GM19239 (cell line): ENCODE results near the gene DAPP1.

Source experiments
- DNase-seq: peaks from one replicate; pipeline ENCODE4 v3.0.0; 2011; ENCODE audit warnings: low spot score; ENCODE audit not compliant: insufficient read length
- FAIRE-seq: peaks from 2 replicates; lab custom pipeline; 2011; peaks lifted over from hg19 to GRCh38; lab: Jason Lieb, UNC

Gene DAPP1

DNA sequence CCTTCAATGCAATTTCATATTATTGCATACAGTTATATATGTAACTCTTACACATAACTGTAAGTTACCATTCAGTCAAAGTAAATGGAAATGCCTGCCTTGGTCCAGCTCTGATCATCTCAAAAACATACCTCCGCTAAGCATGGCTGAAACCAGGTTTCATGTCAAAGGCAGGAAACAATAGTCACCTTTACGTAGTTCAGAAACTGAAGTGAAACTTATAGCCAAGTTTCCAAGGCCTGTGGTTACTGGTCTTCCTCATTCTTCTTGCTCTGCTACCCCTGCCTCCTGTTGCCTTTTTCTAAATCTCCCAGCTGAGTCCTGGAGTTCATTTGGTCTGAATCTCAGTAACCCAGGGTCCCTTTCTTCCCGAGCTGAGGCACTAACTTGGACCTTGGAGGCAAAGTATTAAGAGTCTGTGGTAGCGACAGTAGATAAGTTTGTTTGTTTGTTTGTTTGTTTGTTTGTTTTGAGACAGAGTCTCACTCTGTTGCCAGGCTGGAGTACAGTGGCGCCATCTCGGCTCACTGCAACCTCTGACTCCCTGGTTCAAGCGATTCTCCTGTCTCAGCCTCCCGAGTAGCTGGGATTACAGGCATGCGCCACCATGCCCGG lies 30.8 kb downstream of the DAPP1 start:
- FAIRE-seq (peak; percentile 99), DNase-seq (peak; percentile 17)

DNA sequence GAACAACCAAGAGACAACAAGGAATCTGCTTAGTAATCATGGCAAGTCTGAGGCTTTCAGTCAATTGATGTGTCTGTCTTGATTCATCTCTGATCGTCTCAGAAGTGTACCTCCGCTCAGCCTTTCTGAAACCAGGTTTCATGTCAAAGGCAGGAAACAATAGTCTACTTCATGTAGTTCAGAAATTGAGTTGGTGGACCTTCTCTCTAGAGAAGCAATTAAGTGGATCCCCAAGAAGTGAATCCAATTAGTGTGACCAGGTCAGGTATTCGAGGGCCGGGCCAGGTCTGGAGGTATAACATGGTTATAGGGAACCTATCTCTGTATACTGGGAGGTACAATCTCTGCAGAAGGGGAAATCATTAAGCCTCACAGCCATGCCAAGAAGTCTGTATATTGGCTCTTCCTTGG lies 32.0 kb downstream of the DAPP1 start:
- DNase-seq (no peak), FAIRE-seq (peak; percentile 99)

DNA sequence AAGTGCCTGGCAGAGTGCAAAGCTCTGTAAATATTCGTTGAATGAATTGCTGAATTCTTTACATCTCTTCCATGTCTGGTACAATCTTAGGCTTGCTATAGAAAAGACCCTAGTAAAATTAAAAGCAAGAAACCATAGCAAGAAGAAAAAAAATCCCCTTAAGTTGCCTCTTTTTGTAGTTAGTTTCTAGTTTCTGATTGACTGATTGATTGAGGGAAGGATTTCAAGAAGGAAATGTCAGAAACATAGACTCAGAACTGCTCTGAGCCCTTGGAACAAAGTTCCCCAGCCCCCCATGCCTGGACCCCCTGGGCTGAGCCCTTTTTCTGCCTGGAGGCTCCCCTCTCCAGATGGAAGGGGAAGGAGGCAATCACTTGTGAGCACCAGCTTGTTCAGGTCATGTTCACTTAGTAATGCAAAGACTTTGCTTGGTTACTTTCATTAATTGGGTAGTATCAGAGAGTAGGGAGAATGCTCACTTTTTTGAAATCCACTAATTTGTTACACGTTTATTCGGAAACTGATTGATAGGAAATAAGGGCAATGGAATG lies 35.6 kb downstream of the DAPP1 start:
- DNase-seq: no peak
- FAIRE-seq: peak; percentile 93

DNA sequence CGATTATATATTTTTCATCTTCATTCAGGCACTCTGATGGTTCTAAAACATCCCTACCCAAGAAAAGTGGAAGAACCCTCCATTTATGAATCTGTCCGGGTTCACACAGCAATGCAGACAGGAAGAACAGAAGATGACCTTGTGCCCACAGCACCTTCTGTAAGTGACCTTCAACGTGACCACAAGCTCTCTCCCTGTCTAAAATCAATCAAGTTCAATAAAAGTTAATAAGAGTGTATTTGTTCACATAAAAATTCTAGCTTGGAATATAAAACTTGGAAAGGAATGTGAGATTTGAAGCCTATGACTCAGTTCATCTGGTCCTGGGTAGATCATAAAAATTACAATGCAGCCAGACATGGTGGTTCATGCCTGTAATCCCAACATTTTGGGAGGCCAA lies 36.6 kb downstream of the DAPP1 start:
- FAIRE-seq (no peak), DNase-seq (no peak)

DNA sequence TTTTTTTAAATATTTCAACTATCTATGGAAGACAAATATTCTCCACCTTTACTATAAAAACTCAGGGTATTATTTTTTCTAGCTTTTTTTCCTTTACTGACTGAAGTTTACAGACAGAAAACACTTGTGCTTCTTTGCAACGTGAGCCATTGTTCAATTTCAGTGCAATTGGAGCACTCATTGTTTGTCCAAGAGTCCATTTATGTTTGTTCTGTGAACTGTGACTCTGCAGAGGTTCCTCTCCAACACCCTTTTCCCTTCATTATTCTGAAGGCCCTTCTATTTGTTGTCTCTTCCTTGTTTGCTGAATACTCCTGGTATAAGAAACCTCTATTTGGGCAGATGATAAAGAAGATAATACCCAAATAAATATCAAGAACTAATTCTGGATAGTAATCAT lies 37.4 kb downstream of the DAPP1 start:
- no peak for FAIRE-seq
- no peak for DNase-seq

DNA sequence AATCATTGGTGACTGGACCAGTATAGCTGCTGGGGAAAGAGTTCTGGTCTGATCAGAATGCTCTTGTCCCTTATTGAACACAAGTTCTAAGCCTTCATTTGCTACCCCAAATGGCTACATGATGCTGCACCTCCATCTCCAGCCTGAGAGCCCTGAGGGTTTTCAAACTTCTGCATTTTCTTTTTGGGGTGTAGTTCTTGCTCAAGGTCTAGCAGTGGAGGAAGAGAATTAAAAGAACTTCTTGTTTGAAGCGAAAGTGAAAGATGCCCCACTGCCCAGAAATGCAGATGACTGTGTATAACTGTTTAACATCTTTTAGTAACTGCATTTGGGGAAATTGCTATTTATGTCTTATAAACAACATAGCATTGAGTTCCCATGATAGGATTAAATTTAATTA lies 39.1 kb downstream of the DAPP1 start:
- DNase-seq (no peak), FAIRE-seq (peak; percentile 94)

DNA sequence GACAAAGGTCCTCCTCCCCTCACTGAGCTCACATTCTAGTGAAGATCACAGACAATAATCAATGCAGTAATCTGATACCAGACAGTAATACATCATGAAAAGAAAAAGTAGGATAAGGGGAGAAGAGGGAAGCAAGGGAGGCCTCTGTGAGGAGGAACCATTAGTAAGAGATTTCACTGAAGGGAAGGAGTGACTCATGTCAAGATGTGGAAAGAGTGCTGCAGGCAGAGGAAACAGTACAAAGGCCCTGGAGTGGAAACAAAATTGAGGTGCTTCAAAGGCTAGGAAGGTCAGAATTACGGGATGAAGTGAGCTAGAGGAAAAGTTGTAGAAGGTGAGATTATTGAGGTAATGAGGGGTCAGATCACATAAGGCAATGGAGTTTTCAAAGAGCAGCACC lies 39.5 kb downstream of the DAPP1 start:
- DNase-seq: no peak
- FAIRE-seq: no peak

DNA sequence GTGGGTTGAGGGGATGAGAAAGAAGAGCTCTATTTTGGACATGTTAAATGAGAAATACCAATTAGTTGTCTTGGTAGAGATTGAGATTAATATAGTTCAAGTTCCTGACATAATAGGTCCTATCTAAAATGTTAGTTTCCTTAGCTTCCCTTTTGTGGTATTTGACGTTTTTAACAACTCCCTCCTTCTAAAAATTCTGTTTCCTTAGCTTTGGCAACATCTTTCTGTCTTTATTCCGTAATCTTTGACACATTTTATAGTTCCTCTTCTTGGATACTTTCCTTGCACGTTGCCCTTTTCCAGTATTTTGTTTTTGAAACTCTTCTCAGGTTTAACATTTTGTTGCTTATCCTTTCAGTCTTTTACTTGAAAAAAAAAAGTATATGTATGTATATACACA lies 40.7 kb downstream of the DAPP1 start:
- peak; percentile 14 for FAIRE-seq
- no peak for DNase-seq

DNA sequence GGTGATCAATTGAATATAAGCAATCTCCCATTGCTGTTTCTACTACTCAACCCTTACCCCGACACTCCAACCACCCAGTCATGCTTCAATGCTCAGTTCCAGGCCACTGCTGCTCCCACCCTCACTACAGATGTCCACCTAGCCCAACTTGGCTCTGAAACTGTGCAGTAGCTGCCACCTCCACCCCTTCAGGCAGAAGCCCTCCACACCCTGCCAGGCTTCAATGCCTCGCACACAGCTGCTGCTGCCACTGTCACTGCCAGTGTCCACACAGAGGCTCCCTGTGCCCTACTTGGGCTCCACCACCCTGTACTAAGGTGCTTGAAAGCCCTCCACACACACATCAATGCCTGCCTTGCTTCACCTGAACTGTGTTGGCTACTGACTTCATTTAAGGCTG lies 43.0 kb downstream of the DAPP1 start:
- peak; percentile 83 for FAIRE-seq
- no peak for DNase-seq

DNA sequence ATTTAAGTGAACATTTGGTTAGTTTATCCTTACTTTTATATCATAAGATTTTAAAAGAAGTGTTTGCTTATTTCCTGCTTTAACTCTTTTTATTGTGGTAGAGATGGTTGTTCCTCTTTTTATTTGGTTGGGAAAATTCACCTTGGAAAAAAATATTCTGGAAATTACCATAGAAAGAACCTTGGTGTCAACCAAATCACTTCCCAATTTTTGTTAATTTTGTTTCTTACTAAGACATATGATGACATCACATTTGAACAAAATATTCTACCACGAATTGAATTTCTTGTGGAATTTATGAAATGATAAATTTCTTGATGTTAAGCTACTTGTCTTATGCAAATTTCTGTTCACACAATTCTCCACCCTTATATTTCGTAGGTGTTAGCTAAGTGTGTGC lies 43.9 kb downstream of the DAPP1 start:
- FAIRE-seq: no peak
- DNase-seq: no peak

DNA sequence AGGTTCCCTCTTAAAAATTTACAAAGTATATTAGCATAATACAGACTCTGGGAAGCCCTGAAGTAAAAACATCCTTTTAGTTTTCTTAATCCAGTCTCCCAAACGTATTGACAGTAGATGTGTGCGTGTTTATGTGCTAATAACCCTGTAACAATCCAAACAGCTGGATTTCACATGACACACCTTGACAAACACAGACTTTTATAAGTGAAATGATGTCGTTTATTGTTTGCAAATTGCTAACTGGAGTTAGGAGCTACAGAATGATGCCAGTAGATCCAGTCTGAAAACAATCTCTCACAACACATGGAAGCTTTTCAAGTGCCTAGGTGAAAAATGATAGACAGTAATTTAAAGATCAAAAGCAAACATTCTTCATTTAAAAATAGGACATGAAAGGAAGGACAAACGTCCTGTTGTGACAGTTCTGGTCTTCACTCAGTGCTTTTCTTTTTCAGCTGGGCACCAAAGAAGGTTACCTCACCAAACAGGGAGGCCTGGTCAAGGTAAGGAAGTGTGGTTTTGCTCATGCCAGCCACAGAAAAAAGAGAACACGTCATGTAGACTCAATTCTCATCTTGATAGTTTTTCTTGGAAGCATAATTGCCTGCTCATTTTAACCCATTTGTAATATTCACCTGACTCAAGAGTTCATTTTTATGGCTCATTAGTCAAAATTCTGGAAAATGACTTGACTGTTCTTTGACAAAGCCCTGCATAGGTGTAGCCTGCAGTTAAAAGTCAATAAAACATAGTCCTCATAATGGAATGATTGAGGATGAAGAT lies 44.7 kb downstream of the DAPP1 start:
- DNase-seq (no peak), FAIRE-seq (peak; percentile 81)

DNA sequence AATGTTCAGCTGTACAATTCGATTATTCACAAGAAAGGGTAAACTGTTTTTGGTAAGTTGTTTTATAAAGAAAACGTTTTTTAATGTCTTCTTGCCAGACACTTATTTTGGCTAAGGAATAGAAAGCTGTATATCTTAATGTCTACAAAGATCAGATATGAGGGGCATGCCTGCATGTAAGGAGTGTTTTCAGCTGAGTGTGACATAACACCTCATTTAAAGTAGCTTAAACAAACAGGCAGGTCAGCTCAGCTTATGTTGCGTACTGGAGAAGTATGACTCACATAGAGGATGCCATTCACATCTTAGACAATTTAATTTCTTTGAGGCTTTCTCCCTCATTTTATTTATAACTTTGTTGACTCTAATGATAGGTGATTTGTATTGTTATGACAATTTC lies 47.2 kb downstream of the DAPP1 start:
- FAIRE-seq: no peak

DNA sequence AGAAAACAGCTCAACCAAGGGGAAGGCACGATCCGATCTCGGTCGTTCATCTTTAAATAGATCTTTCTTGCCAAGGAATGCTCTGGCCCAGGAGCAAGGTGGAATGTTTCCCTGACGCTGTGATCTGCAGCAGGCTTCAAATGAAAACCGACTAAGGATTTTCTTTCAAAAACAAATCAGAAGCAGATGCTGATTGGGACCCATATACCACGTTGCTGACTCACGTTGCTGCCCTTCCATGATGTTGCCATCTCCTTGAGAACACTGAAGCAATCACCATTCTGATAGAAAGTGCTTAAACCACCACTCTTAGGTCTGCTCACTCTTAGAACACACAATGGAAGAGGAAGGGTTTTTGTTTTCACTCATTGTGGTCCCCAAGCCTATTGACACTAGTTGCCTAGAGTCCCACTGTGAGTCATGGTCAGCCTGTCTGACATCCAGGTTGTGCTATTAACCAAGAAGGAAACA lies 51.5 kb downstream of the DAPP1 start:
- DNase-seq (no peak), FAIRE-seq (no peak)

More for the DNA sequence above, 47.2 kb downstream of the DAPP1 start:
- DNase-seq: no peak

DNA sequence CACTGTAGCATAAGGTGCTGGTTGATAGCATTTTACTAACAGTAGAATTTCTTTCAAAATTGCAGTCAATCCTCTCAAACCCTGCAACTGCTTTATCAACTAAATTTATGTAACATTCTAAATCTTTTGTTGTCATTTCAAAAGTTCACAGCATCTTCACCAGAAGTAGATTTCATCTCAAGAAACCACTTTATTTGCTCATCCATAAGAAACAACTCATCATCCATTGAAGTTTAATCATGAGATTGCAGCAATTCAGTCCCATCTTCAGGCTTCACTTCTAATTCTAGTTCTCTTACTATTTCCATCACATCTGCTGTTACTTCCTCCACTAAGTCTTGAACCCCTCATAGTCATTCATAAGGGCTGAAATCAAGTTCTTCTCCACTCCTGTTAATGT lies 55.9 kb downstream of the DAPP1 start:
- DNase-seq: no peak
- no peak for FAIRE-seq

DNA sequence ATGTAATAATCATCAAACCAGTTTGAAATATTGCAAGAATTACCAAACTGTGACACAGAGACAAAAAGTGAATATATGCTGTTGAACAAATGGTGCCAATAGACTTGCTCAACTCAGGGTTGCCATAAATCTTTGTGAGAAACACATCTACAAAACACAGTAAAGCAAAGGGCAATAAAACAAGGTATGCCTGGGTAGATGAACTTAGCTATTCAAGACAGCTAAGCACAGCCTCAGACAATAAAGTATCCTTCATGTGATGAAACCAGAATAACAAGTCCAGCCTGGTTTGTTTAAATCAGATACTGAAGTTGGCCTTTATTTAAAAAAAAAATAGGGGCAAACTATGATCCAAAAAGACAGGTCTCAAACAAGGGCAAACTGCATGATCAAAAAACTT lies 58.4 kb downstream of the DAPP1 start:
- DNase-seq (no peak), FAIRE-seq (no peak)

DNA sequence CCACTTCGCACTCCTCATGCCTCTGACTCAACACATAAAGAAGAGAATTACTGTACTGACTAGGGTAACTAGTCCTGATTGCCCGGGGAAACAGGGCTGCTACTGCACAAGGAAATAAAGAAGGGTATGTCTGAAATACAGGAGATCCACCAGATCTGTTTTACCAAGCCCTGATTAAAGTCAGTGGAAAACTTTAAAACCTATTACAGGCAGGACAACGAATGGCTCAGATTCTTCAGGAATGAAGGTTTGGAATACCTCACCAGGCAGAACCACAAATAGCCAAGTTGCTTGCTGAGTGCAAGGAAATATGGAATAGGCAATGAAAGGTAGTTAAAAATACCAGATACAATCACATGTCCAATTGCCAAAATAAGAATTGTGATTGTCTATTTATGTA lies 60.3 kb downstream of the DAPP1 start:
- DNase-seq: no peak
- FAIRE-seq: no peak

DNA sequence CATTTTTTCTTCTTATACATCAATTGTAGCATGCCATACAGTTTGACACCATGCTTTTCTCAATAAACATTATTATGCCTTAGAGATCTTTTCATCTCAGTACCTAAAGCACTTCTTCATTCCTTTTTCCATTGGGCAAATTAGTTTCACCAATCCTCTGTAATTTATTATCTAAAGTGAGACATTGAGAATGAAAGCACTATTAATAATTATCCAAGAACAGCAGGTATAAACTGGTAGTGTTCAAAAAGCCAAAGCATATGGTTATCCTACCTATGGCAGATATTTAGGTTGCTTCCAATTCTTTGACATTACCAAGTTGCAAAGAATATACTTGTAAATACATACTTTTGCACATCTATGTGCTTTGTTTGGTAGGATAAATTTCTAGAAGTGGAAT lies 62.0 kb downstream of the DAPP1 start:
- FAIRE-seq: peak; percentile 26
- no peak for DNase-seq

DNA sequence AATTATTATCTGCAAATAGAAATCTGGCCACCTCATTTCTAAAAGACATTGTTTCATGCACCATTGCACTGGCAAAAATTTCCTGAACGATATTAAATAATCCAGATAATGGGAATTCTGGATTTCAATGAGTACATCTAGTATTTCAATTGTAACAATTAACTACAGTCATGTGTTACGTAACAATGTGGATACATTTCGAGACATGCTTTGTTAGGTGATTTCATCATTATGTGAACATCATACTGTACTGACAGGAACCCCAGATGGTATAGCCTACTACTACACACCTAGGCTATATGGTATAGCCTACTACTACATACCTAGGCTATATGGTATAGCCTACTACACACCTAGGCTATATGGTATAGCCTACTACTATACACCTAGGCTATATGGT lies 62.8 kb downstream of the DAPP1 start:
- FAIRE-seq: no peak

DNA sequence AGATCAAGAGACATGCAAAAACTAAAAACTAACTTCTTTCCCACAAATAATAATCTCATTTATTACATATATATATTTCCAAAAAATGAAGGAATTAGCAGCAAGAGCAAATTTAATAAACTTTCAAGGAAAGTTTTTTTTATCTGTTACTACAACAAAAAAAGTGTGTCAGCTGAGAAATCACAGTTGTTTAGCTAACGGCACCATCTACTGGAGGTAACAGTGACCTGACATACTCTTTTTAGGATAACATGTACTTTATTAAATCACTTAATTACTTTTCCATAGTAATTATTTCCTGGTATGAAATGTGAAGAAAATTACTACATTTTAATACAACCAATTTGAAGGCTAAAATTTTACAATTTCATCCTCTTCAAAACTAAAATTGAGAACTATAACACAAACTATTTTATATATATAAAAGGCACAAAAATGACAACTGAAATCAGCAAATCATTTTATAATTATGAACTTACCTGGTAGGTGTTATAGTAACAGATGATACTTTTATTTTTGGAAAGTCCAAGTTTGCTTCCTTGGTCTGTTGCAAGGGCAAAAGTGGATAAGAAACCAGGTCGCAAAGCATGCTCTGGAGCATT lies 68.5 kb downstream of the DAPP1 start:
- no peak for DNase-seq
- FAIRE-seq: peak; percentile 76

More for the DNA sequence above, 62.8 kb downstream of the DAPP1 start:
- no peak for DNase-seq

DNA sequence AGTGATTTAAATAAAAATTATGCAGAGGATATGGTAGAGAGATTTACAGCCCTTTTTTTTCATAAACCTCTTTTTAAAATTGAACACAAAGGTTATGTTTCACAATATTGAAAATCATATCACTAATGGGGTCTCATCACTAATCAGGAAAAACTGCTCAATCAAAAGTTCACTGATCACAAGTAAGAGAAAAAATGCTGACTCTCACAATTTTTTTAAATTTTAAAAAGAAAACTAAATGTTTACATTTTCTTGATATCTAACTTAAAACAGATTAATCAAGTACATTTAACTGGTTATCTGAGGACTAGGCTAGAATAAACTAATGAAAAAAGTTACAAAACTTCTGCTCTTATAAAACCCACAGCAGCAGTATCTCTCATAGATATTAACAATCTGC lies 69.1 kb downstream of the DAPP1 start:
- FAIRE-seq (no peak), DNase-seq (no peak)

DNA sequence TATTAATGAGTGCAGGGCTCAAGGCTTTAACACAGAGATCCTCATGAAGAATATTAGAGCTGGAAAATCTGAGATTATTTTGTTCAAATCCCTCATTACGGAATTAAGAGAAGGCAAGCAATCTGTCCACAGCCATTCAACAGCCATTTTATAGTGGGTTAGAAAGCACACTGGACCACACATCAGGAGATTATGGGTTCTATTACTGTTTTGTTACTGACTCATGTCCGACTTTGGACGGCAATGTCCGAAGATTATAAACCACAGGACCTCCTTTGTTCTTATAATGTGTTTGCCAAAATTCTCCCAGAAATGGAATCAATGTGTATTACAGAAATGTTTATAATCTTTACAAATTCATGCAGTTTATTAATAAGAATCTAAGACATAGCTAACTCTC lies 69.5 kb downstream of the DAPP1 start:
- FAIRE-seq: peak; percentile 37

More for the DNA sequence above, 69.5 kb downstream of the DAPP1 start:
- DNase-seq: no peak
